K562 (cell line): ENCODE measurements around the gene KRT38. TPM values are rescaled to one million over a fixed set of nuclear protein-coding genes. Genes with fewer than 3 reads are reported as not detected.

Source experiments
- ATAC-seq: fragments of 200-7000 bp; cut with Tn5 transposase; 3 replicates; pipeline ENCODE4 v1.9.1; 2020; ENCODE audit warnings: moderate library complexity
- BruUV-seq: library from RNA; stranded (reverse); fragments of 400-500 nt; replicated peaks from 2 replicates; lab custom pipeline; 2021; lab: Mats Ljungman, UMichigan
- CTCF ChIA-PET: fragments of 300-600 bp; formaldehyde crosslinking; extraction: SDS; loops from one replicate; lab custom pipeline; 2021; ENCODE audit warnings: low intra/inter-chr PET ratio; lab: Yijun Ruan, JAX
- POLR2A ChIA-PET: fragments of 300-600, 350-650 bp; sonication (Branson Sonifier 250); formaldehyde crosslinking; extraction: SDS; loops from one replicate; lab custom pipeline; 2021; ENCODE audit warnings: antibody characterized with exemption, inconsistent platforms; lab: Yijun Ruan, JAX
- DNase-seq, 4 experiments: peaks; one replicate each; pipeline versions ENCODE4 v3.0.0 to v3.0.0-alpha.2; 2011 to 2018; ENCODE audit warnings: low spot score in 3 of 4, mixed read lengths in 3 of 4; ENCODE audit errors: extremely low read depth in 1 of 4
- FAIRE-seq: peaks from 2 replicates; lab custom pipeline; 2011; peaks lifted over from hg19 to GRCh38; lab: Jason Lieb, UNC
- H2AFZ ChIP-seq: 2 replicates; pipeline ENCODE4 v1.6.0; 2011; ENCODE audit warnings: low read depth, low read length, control low read depth, inconsistent platforms
- H3K27ac ChIP-seq: fragments of 200-600 bp; 3 replicates; pipeline ENCODE4 v1.8.0; 2011; ENCODE audit warnings: low read depth, mild to moderate bottlenecking, control low read depth, inconsistent platforms, low read length, moderate library complexity, mixed read lengths; ENCODE audit errors: extremely low read depth
- H3K27me3 ChIP-seq, 2 experiments: fragments of 300-600 bp in 1 of 2; 2 replicates in 1 of 2; 3 replicates in 1 of 2; pipeline versions ENCODE4 v1.6.0 to v1.8.0; 2011; ENCODE audit warnings: inconsistent platforms in 2 of 2, low read length in 2 of 2, mild to moderate bottlenecking in 1 of 2, mixed read lengths in 1 of 2, moderate library complexity in 1 of 2; ENCODE audit not compliant: control insufficient read depth in 2 of 2, insufficient read depth in 2 of 2
- H3K36me3 ChIP-seq: fragments of 300-600 bp; 3 replicates; pipeline ENCODE4 v1.8.0; 2011; ENCODE audit warnings: mild to moderate bottlenecking, low read length, inconsistent platforms; ENCODE audit not compliant: control insufficient read depth, insufficient read depth
- H3K4me1 ChIP-seq, 2 experiments: fragments of 200-600 bp in 1 of 2; replicated peaks in 1 of 2; 2 replicates in 1 of 2; 3 replicates in 1 of 2; pipeline versions ENCODE4 v1.5.1 to v1.8.0; 2011; ENCODE audit warnings: inconsistent platforms in 2 of 2, low read length in 2 of 2, mild to moderate bottlenecking in 1 of 2, mixed read lengths in 1 of 2, moderate library complexity in 1 of 2; ENCODE audit not compliant: control insufficient read depth in 2 of 2, insufficient read depth in 2 of 2
- H3K4me2 ChIP-seq: 2 replicates; pipeline ENCODE4 v1.6.1; 2011; ENCODE audit warnings: low read length, control low read depth, inconsistent platforms, mixed read lengths; ENCODE audit not compliant: insufficient read depth
- H3K4me3 ChIP-seq: fragments of 200-600 bp; sonication (generic), shearing (Covaris generic); 2 replicates; pipeline ENCODE4 v1.5.1; 2016; ENCODE audit warnings: control low read depth, inconsistent platforms
- H3K79me2 ChIP-seq: fragments of 200-600 bp; 3 replicates; pipeline ENCODE4 v1.8.0; 2011; ENCODE audit warnings: low read length, inconsistent platforms; ENCODE audit not compliant: control insufficient read depth, insufficient read depth
- H3K9ac ChIP-seq, 2 experiments: 2 replicates each; pipeline versions ENCODE4 v1.6.0 to v1.6.1; 2011; ENCODE audit warnings: low read depth in 2 of 2, low read length in 2 of 2, control low read depth in 1 of 2, inconsistent platforms in 1 of 2, mild to moderate bottlenecking in 1 of 2, mixed read lengths in 1 of 2; ENCODE audit not compliant: insufficient read depth in 1 of 2
- H3K9me1 ChIP-seq: one replicate; pipeline ENCODE4 v1.6.0; 2011; ENCODE audit warnings: inconsistent platforms, mild to moderate bottlenecking, low read length, moderate library complexity; ENCODE audit not compliant: control insufficient read depth, insufficient read depth
- H3K9me3 ChIP-seq: replicated peaks from 2 replicates; pipeline ENCODE4 v1.5.1; 2011; ENCODE audit warnings: low read depth, low read length, inconsistent platforms; ENCODE audit not compliant: control insufficient read depth, insufficient read depth
- H4K20me1 ChIP-seq: replicated peaks from 2 replicates; pipeline ENCODE4 v1.6.1; 2011; ENCODE audit warnings: low read length, inconsistent platforms, mixed read lengths; ENCODE audit not compliant: control insufficient read depth, insufficient read depth
- ERF ChIP-seq: fragments of 450-650 bp; formaldehyde crosslinking; IDR thresholded peaks from 2 replicates; pipeline ENCODE4 v1.4.0; 2020; ENCODE audit warnings: mild to moderate bottlenecking, mixed read lengths
- HLTF ChIP-seq: fragments of 450-650 bp; IDR thresholded peaks from 2 replicates; pipeline ENCODE4 v1.6.1; 2016
- MTA2 ChIP-seq: fragments of 450-650 bp; IDR thresholded peaks from 2 replicates; pipeline ENCODE4 v1.6.1; 2016; ENCODE audit warnings: low read depth
- MYC ChIP-seq, 2 experiments: fragments of 250-450 bp in 1 of 2; sonication (Bioruptor Pico) in 1 of 2; IDR thresholded peaks; 2 replicates each; pipeline versions ENCODE4 v1.5.1 to v1.6.1; 2012 to 2021; ENCODE audit warnings: low read depth in 2 of 2, borderline replicate concordance in 1 of 2, improper control_type of control experiment in 1 of 2, low read length in 1 of 2, mild to moderate bottlenecking in 1 of 2, moderate library complexity in 1 of 2
- PTBP1 ChIP-seq: fragments of 200-400 bp; formaldehyde crosslinking; IDR thresholded peaks from 2 replicates; pipeline ENCODE4 v1.6.1; 2017; ENCODE audit warnings: low read depth, low read length
- RBM25 ChIP-seq: fragments of 200-400 bp; formaldehyde crosslinking; IDR thresholded peaks from 2 replicates; pipeline ENCODE4 v1.6.1; 2018; ENCODE audit warnings: low read length, low read depth, moderate library complexity; ENCODE audit not compliant: severe bottlenecking
- TAF1 ChIP-seq: IDR thresholded peaks from 2 replicates; pipeline ENCODE4 v1.6.1; 2011; ENCODE audit warnings: mild to moderate bottlenecking, low read length, moderate library complexity; ENCODE audit not compliant: insufficient read depth, control insufficient read depth, severe bottlenecking; ENCODE audit errors: extremely low read depth
- YBX1 ChIP-seq: fragments of 450-650 bp; IDR thresholded peaks from 2 replicates; pipeline ENCODE4 v1.7.1; 2016; ENCODE audit warnings: mild to moderate bottlenecking
- ZKSCAN8 ChIP-seq: fragments of 200-800 bp; sonication (Bioruptor generic); IDR thresholded peaks from 2 replicates; pipeline ENCODE4 v1.6.1; 2016; ENCODE audit warnings: missing genetic modification characterization, missing compliant biosample characterization
- ZNF140 ChIP-seq: fragments of 250-450 bp; sonication (Bioruptor Pico); IDR thresholded peaks from 2 replicates; pipeline ENCODE4 v1.8.0; 2021; ENCODE audit warnings: moderate library complexity, mild to moderate bottlenecking, inconsistent platforms
- ZNF354B ChIP-seq: fragments of 250-450 bp; sonication (Bioruptor Pico); IDR thresholded peaks from 2 replicates; pipeline ENCODE4 v1.4.0; 2020
- ZNF586 ChIP-seq: fragments of 450-650 bp; formaldehyde crosslinking; conservative IDR thresholded peaks from 2 replicates; pipeline ENCODE4 v1.4.0; 2020; ENCODE audit warnings: mild to moderate bottlenecking, moderate library complexity
- ZNF644 ChIP-seq: fragments of 200-800 bp; sonication (Bioruptor generic); IDR thresholded peaks from 2 replicates; pipeline ENCODE4 v1.6.1; 2016; ENCODE audit warnings: low read depth, missing genetic modification characterization, missing compliant biosample characterization
- WGBS: fragments of 100-300 bp; shearing (Covaris generic); methylation state at CpG from one replicate; pipeline ENCODE4 v1.1.6; 2016; ENCODE audit warnings: low coverage, mixed read lengths; ENCODE audit not compliant: insufficient coverage; ENCODE audit errors: missing lambda C conversion rate; 5-methylcytosine and 5-hydroxymethylcytosine counted together
- in situ Hi-C: fragments of 300-500 bp; cut with MboI; formaldehyde crosslinking; loops from 4 replicates; pipeline ENCODE4 v1.15.0; 2018; ENCODE audit warnings: inconsistent platforms, mixed read lengths
- intact Hi-C: fragments of 100-400 bp; cut with micrococcal nuclease; formaldehyde crosslinking; loops from 2 replicates; pipeline ENCODE4 v1.14.2; 2022
- polyA plus RNA-seq, 8 experiments: library from polyadenylated mRNA; depleted of rRNA in 4 of 8; stranded (reverse) in 5 of 8; unstranded in 3 of 8; fragments of >200 nt; fragmentation: Nextera tagmentation in 2 of 8; fragmentation: Illumina TruSeq in 1 of 8; extraction: Ambion mirVana in 2 of 8; extraction: Trizol in 1 of 8; gene quantifications; 2 replicates each; pipeline versions ENCODE4 v1.2.1 to v1.2.3, GENCODE V29; 2011 to 2014; ENCODE audit warnings: inconsistent platforms in 1 of 8, missing spikeins in 1 of 8
- total RNA-seq, 7 experiments: library from RNA; depleted of rRNA in 6 of 7; stranded (reverse); fragments of >200 nt in 6 of 7; fragmentation: Illumina TruSeq in 2 of 7; extraction: Trizol in 2 of 7; gene quantifications; 2 replicates each; pipeline versions ENCODE4 v1.2.1 to v1.2.3, GENCODE V29; 2011 to 2021; ENCODE audit warnings: low replicate concordance in 1 of 7
- TF ChIP-seq, protein P1 (sequence below): fragments of 250-450 bp; sonication (Bioruptor Pico); IDR thresholded peaks from 2 replicates; pipeline ENCODE4 v1.8.0; 2021; ENCODE audit warnings: borderline replicate concordance, mild to moderate bottlenecking, moderate library complexity; ENCODE audit not compliant: poor library complexity, severe bottlenecking
- TF ChIP-seq, protein P2 (sequence below): fragments of 250-450 bp; sonication (Bioruptor Pico); IDR thresholded peaks from 2 replicates; pipeline ENCODE4 v1.4.0; 2020
- TF ChIP-seq, protein P3 (sequence below): fragments of 250-450 bp; sonication (Bioruptor Pico); IDR thresholded peaks from 2 replicates; pipeline ENCODE4 v1.5.0; 2021; ENCODE audit warnings: mild to moderate bottlenecking, borderline replicate concordance

KRT38 gene
- total and polyA plus RNA-seq, 9 of the 15 experiments (the other 6 are each of a cell fraction or from before 2014, with no cell fraction given), result not detected

DNA sequence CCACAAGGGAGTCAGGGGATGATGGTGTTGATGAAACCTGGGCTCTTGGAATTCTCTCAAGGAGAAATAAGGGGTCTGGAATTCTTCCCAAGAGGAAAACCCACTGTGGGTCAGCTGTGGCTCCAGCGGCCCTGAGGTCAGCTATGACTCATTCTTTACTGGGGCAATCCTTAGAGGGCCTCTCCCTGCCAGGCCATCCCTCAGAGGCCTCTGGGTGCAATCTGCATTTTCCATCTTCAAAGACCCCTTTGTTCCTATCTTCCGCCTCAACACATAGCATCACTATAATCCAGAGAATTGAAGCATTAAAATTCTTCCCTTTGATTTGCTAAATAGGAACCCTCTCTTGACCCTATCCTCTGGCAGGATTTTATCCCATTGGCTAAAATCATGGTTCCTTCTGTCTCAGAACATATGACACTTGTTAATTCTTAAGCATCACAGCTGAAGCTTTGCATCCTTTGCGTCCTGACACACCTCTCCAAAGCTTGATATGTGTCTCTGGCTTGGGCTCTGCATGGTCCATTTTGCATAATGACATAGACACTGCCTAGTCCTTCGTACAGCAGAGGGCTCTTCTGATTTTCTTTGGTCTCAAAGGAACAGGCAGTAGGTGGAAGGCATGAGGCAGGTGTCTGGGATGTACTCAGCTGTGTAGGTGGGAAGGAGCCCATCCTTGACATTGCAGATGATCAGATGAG lies 12.0 kb downstream of the KRT38 start:
- WGBS, result 0% methylated on average over 4 of the region's 4 CpGs
- intact Hi-C loops (no loop called here), in situ Hi-C loops (no loop called here)
- no peaks in the 10 kb centered on the region for H3K36me3 ChIP-seq
- TF ChIP-seq, protein P1, sequence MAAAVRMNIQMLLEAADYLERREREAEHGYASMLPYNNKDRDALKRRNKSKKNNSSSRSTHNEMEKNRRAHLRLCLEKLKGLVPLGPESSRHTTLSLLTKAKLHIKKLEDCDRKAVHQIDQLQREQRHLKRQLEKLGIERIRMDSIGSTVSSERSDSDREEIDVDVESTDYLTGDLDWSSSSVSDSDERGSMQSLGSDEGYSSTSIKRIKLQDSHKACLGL (CRISPR knock-in tag), result no peak
- TF ChIP-seq PTBP1 (no peak), ZNF354B (CRISPR knock-in tag) (no peak), ZNF140 (CRISPR knock-in tag) (no peak), ZKSCAN8 (no peak), ZNF586 (CRISPR knock-in tag) (no peak), ZNF644 (tag) (no peak), MTA2 (no peak), ERF (CRISPR knock-in tag) (no peak), HLTF (no peak), MYC (IDR thresholded peaks at IDR 0.05; ENCODE audit: low read depth, low read length) (no peak), MYC (CRISPR knock-in tag; IDR thresholded peaks at IDR 0.05; ENCODE audit: borderline replicate concordance, low read depth) (no peak), YBX1 (no peak), RBM25 (no peak), TAF1 (no peak)
- TF ChIP-seq, protein P2, sequence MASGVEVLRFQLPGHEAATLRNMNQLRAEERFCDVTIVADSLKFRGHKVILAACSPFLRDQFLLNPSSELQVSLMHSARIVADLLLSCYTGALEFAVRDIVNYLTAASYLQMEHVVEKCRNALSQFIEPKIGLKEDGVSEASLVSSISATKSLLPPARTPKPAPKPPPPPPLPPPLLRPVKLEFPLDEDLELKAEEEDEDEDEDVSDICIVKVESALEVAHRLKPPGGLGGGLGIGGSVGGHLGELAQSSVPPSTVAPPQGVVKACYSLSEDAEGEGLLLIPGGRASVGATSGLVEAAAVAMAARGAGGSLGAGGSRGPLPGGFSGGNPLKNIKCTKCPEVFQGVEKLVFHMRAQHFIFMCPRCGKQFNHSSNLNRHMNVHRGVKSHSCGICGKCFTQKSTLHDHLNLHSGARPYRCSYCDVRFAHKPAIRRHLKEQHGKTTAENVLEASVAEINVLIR (CRISPR knock-in tag), result no peak
- TF ChIP-seq, protein P3, sequence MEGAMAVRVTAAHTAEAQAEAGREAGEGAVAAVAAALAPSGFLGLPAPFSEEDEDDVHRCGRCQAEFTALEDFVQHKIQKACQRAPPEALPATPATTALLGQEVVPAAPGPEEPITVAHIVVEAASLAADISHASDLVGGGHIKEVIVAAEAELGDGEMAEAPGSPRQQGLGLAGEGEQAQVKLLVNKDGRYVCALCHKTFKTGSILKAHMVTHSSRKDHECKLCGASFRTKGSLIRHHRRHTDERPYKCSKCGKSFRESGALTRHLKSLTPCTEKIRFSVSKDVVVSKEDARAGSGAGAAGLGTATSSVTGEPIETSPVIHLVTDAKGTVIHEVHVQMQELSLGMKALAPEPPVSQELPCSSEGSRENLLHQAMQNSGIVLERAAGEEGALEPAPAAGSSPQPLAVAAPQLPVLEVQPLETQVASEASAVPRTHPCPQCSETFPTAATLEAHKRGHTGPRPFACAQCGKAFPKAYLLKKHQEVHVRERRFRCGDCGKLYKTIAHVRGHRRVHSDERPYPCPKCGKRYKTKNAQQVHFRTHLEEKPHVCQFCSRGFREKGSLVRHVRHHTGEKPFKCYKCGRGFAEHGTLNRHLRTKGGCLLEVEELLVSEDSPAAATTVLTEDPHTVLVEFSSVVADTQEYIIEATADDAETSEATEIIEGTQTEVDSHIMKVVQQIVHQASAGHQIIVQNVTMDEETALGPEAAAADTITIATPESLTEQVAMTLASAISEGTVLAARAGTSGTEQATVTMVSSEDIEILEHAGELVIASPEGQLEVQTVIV, result no peak
- H2AFZ ChIP-seq, result no peak overlapping the region
- H3K4me3 ChIP-seq, result no peak overlapping the region
- no peak for DNase-seq
- no peaks in the 10 kb centered on the region for H4K20me1 ChIP-seq
- H3K9me3 ChIP-seq, result no peaks in the 10 kb centered on the region
- no peaks in the 10 kb centered on the region for H3K79me2 ChIP-seq
- no peak overlapping the region for H3K9ac ChIP-seq
- H3K4me2 ChIP-seq, result no peak overlapping the region
- no peaks in the 10 kb centered on the region for H3K9me1 ChIP-seq
- no peak overlapping the region for H3K27ac ChIP-seq
- ATAC-seq, result no peak
- H3K4me1 ChIP-seq, result no peaks in the 10 kb centered on the region
- ChIA-PET POLR2A (no interaction called here), CTCF (interaction anchor here (0.6 kb wide), 1 partner anchor 668 kb away, joined by 3 read pairs; no protein-coding TSS in a partner anchor)
- peaks cover 14 to 22% of the 10 kb centered on the region in 2 experiments for H3K27me3 ChIP-seq
- no peak for FAIRE-seq
- no TSS peak for BruUV-seq
